Upper lobe of left lung (tissue), 6 donors: ENCODE data around the gene ZNF407. TPM values are rescaled to one million over a fixed set of nuclear protein-coding genes. Genes with fewer than 3 reads are reported as not detected.
A peak's percentile ranks its signal among the peaks of the same experiment; 100 is the strongest.

ENCODE experiments used
- ATAC-seq, 2 donors: fragments of 200-7000 bp; cut with Tn5 transposase; one replicate each; pipeline ENCODE4 v1.9.1; 2022; ENCODE audit warnings: mild to moderate bottlenecking in 2 of 2, moderate library complexity in 2 of 2; ENCODE audit not compliant: low FRiP score in 2 of 2
- DNase-seq, 2 donors: peaks; one replicate each; pipeline ENCODE4 v3.0.0-alpha.2; 2019 to 2020
- H3K27ac ChIP-seq, 4 donors: fragments of 200-600 bp; sonication (generic); one replicate each; pipeline ENCODE4 v1.5.1; 2016 to 2019
- H3K27me3 ChIP-seq, 4 donors: fragments of 200-600 bp; sonication (generic); one replicate each; pipeline ENCODE4 v1.5.1; 2017 to 2019
- H3K36me3 ChIP-seq, 4 donors: fragments of 200-600 bp; sonication (generic); one replicate each; pipeline ENCODE4 v1.5.1; 2016 to 2019
- H3K4me1 ChIP-seq, 4 donors: fragments of 200-600 bp; sonication (generic); one replicate each; pipeline ENCODE4 v1.5.1; 2018 to 2019
- H3K4me3 ChIP-seq, 4 donors: fragments of 200-600 bp; sonication (generic); one replicate each; pipeline ENCODE4 v1.5.1; 2017 to 2019; ENCODE audit warnings: mild to moderate bottlenecking in 2 of 4, moderate library complexity in 1 of 4
- H3K9me3 ChIP-seq, 4 donors: fragments of 200-600 bp; sonication (generic); one replicate each; pipeline ENCODE4 v1.5.1; 2018 to 2019
- EP300 ChIP-seq, 4 donors: sonication (generic); formaldehyde crosslinking; IDR thresholded peaks; one replicate each; pipeline ENCODE4 v1.5.1; 2017; ENCODE audit warnings: antibody characterized with exemption in 4 of 4, control low read depth in 2 of 4
- POLR2A ChIP-seq, 4 donors: fragments of 450-650 bp; IDR thresholded peaks; one replicate each; pipeline ENCODE4 v1.5.1; 2016 to 2017; ENCODE audit warnings: antibody characterized with exemption in 4 of 4, mild to moderate bottlenecking in 2 of 4
- POLR2AphosphoS5 ChIP-seq, 2 donors: sonication (generic); formaldehyde crosslinking; IDR thresholded peaks; one replicate each; pipeline ENCODE4 v1.5.1; 2017; ENCODE audit warnings: antibody characterized with exemption in 2 of 2
- WGBS, 2 donors: methylation state at CpG; one replicate each; pipeline ENCODE4 v1.1.5; 2017 to 2018; 5-methylcytosine and 5-hydroxymethylcytosine counted together
- total RNA-seq, 6 donors: library from RNA; depleted of rRNA in 4 of 6; stranded (reverse); fragments of >200 nt in 4 of 6; gene quantifications; one replicate each; pipeline versions ENCODE4 v1.1.0 to v1.2.1, GENCODE V29; 2016 to 2021
- TF ChIP-seq, protein P1 (sequence below), 6 experiments: fragments of 450-650 bp in 4 of 6; fragments of 200-600 bp in 2 of 6; sonication (generic) in 2 of 6; IDR thresholded peaks; one replicate each; pipeline ENCODE4 v1.5.1; 2016 to 2019; ENCODE audit warnings: antibody characterized with exemption in 6 of 6
- donor health status: DM: no; HTN: no; CAD: no; lungs with moderate emphysema.
- donor health status: DM: no; HTN: yes; CAD: no; lungs with severe emphysema.

The ZNF407 gene
- total RNA-seq, 6 donors from 2014 or later = 12.2 to 77.5 (median 17.1) TPM

DNA sequence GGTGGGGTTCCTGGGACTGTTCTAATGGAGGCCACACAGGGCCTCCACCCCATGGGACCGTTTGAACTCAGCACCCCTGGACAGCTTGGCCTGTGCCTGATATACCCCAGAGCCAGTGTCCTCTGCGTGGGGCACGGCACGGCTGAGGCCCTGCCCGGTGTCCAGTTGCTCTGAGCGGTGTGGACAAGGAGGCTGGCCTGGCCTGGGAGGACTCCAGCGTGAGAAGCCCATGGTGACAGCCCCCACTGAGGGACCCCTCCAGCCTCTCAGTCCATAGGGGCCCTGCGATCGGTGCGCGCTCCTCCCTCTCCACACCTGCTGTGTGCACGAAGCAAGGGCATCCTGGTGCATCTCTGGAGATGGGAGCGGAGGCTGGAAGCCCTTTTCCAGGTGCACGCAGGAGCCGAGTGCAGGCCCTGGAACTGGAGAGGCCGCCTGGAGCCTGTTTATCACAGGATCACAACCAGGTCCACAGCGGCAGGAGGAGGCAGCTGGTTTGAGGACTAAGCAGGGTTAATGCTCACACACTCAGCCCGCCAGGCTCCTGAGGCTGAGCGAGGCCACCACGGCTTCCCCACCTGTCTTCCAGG is 491.0 kb downstream of the ZNF407 start:
- Histone ChIP-seq H3K9me3 (no peaks in the 10 kb centered on the region), H3K27ac (no peak overlapping the region), H3K4me1 (no peaks in the 10 kb centered on the region), H3K4me3 (no peak overlapping the region), H3K27me3 (no peaks in the 10 kb centered on the region), H3K36me3 (no peaks in the 10 kb centered on the region)
- DNase-seq = no peak
- ATAC-seq = peak; percentile 10 to 52
- 94 to 95% methylated on average over 8 to 20 of the region's 20 CpGs for WGBS, 2 donors
- TF ChIP-seq, protein P1, sequence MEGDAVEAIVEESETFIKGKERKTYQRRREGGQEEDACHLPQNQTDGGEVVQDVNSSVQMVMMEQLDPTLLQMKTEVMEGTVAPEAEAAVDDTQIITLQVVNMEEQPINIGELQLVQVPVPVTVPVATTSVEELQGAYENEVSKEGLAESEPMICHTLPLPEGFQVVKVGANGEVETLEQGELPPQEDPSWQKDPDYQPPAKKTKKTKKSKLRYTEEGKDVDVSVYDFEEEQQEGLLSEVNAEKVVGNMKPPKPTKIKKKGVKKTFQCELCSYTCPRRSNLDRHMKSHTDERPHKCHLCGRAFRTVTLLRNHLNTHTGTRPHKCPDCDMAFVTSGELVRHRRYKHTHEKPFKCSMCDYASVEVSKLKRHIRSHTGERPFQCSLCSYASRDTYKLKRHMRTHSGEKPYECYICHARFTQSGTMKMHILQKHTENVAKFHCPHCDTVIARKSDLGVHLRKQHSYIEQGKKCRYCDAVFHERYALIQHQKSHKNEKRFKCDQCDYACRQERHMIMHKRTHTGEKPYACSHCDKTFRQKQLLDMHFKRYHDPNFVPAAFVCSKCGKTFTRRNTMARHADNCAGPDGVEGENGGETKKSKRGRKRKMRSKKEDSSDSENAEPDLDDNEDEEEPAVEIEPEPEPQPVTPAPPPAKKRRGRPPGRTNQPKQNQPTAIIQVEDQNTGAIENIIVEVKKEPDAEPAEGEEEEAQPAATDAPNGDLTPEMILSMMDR (IDR thresholded peaks at IDR 0.05) = no peak
- TF ChIP-seq POLR2AphosphoS5 (IDR thresholded peaks at IDR 0.05) (no peak), EP300 (IDR thresholded peaks at IDR 0.05) (no peak), POLR2A (IDR thresholded peaks at IDR 0.05) (no peak)

DNA sequence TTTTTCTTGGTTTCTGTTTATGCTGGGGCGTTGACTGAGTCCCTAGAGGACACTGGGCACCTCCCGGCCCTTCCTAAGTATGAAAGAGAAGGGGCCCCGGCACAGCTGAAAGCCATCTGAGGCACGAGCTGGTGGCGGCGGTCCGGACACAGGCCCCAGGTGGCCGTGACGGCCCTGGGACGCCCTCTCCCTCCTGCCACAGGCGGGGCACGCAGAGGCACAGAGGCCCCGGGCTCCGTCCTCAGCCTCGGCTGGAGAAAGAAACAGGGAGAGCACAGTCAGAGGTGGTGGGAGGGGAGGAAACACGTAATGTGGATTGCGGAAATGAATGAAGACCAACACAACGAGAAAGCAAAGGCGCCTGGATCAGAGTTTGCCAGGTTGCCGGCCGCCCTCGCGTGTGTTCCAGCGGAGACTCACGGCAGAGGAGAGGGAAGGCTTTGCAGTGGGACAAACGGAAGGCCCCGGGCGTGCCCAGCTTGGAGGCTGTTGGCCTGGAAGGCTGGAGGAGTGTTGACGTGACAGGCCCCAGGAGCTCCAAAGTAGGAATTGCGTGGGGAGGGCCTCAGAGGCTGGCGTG is 492.2 kb downstream of the ZNF407 start:
- no peak for DNase-seq
- TF ChIP-seq, protein P1 (IDR thresholded peaks at IDR 0.05) = no peak
- TF ChIP-seq POLR2AphosphoS5 (IDR thresholded peaks at IDR 0.05) (no peak), POLR2A (IDR thresholded peaks at IDR 0.05) (no peak)
- no peak for ATAC-seq
- H3K36me3 ChIP-seq = no peaks in the 10 kb centered on the region
- no peaks in the 10 kb centered on the region for H3K27me3 ChIP-seq
- no peak overlapping the region for H3K27ac ChIP-seq
- H3K9me3 ChIP-seq = no peaks in the 10 kb centered on the region
- no peak overlapping the region for H3K4me3 ChIP-seq
- no peaks in the 10 kb centered on the region for H3K4me1 ChIP-seq
- 83 to 90% methylated on average over 31 of the region's 31 CpGs for WGBS, 2 donors

DNA sequence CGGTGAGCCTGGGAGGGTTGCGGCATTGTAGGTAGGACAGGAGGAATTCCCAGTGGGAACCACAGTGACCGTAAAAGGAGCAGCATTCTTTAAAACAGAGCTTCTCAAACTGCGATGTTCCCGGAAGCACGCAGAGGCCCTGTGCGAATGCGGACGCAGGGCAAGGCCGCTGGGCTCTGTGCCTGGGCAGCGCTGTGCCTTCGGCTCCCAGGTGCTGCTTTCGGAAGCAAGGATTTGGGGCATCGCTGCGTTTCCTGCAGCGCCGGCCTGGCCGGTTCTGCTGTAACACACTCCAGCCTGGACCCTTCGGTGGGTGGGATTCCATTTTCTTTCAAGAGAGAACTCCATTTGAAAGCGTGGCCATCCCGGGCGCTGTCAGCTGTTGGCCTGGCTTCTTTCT is 492.7 kb downstream of the ZNF407 start:
- no peaks in the 10 kb centered on the region for H3K36me3 ChIP-seq
- no peaks in the 10 kb centered on the region for H3K9me3 ChIP-seq
- no peak overlapping the region for H3K4me3 ChIP-seq
- TF ChIP-seq POLR2AphosphoS5 (IDR thresholded peaks at IDR 0.05) (no peak), POLR2A (IDR thresholded peaks at IDR 0.05) (no peak), EP300 (IDR thresholded peaks at IDR 0.05) (no peak)
- TF ChIP-seq, protein P1 (IDR thresholded peaks at IDR 0.05) = no peak
- ATAC-seq (no peak), DNase-seq (peak in 1 of 2 donors; percentile 79)
- no peaks in the 10 kb centered on the region for H3K4me1 ChIP-seq
- 92 to 94% methylated on average over 21 to 22 of the region's 22 CpGs for WGBS, 2 donors
- no peaks in the 10 kb centered on the region for H3K27me3 ChIP-seq
- H3K27ac ChIP-seq = no peak overlapping the region

DNA sequence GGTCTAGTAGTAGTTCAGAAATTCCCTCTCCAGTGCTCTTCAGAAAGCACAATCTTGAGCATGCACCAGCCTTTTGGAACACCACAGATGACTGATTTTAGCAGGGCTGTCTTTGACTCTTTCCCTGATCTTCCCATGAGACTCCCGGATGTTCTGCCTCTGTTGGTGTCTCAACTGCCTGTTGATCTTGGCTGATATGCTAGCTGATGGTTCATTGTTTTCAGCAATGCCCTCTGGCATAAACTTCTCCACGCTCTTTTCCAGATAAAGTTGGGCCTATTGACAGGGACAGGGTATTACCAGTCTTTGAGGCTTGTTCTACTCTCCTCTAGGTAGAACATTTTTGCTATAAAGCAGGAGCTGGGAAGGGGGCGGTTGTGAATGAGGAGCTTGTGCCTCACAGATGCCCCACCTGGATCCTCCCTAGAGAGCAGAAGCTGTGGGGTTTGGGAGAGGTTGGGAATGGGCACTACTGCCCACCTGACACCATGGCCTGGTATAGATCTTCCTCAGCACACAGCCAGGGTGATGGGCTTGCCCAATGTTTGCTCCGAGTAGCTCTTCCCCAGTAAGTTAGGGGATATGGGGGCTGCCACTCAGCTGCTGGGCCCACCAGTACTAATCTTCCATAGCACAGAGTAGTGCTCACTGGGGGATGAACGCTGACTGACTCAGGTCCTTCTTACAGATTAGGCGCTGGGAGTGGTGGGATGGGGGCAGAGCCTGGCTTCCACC is 500.0 kb downstream of the ZNF407 start:
- no peaks in the 10 kb centered on the region for H3K36me3 ChIP-seq
- no peak overlapping the region for H3K4me3 ChIP-seq
- H3K27ac ChIP-seq = no peak overlapping the region
- no peaks in the 10 kb centered on the region for H3K27me3 ChIP-seq
- TF ChIP-seq POLR2A (IDR thresholded peaks at IDR 0.05) (no peak), POLR2AphosphoS5 (IDR thresholded peaks at IDR 0.05) (no peak), EP300 (IDR thresholded peaks at IDR 0.05) (no peak)
- TF ChIP-seq, protein P1 (IDR thresholded peaks at IDR 0.05) = no peak
- WGBS, 2 donors = 91 to 94% methylated on average over 3 to 6 of the region's 6 CpGs
- H3K4me1 ChIP-seq = no peaks in the 10 kb centered on the region
- H3K9me3 ChIP-seq = peaks cover 0 to 6% (median 3%) of the 10 kb centered on the region in 4 donors
- DNase-seq = no peak
- ATAC-seq = no peak
